ENCODE data around the gene EXT2. TPM values are rescaled to one million over a fixed set of nuclear protein-coding genes. Genes with fewer than 3 reads are reported as not detected.

EXT2 gene
- total RNA-seq, 1 experiment from 2014 or later = 42.9 TPM

DNA sequence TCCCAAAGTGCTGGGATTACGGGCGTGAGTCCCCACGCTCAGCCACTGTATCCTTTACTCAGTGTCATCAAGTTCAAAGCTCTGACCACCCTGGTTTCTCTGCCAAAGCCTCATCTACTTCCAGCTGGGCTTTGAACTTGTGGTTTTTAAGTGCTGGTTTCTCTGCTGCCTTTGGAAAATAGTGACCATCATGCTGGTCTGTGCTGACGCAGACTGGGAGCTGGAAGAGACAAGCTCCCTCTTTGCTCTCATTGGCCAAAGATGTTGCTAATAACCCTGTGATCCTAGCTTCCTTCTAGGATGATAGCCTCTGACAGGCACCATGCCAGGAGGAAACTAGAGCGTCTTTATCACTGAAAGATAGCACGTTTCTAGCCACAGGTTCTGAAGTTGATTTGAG, 152.0 kb downstream of the EXT2 start:
- Histone ChIP-seq H3K27ac (ENCODE audit: insufficient read length, low read depth, low read length) (no peak overlapping the region), H2BK120ac (ENCODE audit: low read depth, low read length, poor library complexity, severe bottlenecking) (no peak overlapping the region), H3T11ph (ENCODE audit: low read length) (no peak overlapping the region), H3K9ac (ENCODE audit: extremely low read depth, insufficient read length, low read length) (no peak overlapping the region), H2AK5ac (ENCODE audit: insufficient read length, low read length) (no peak overlapping the region), H2BK15ac (ENCODE audit: low read depth, low read length) (no peak overlapping the region), H3K4me2 (ENCODE audit: insufficient read depth, insufficient read length, low read length) (no peak overlapping the region), H4K20me1 (ENCODE audit: control insufficient read depth, insufficient read depth, insufficient read length) (no peaks in the 10 kb centered on the region), H2BK20ac (ENCODE audit: low read depth, low read length, poor library complexity, severe bottlenecking) (no peak overlapping the region), H3K23ac (ENCODE audit: insufficient read length, low read depth, low read length) (no peak overlapping the region), H3K79me2 (ENCODE audit: insufficient read depth, low read length) (no peaks in the 10 kb centered on the region), H3K9me3 (ENCODE audit: control insufficient read depth, low read depth, low read length) (no peaks in the 10 kb centered on the region), H3K27me3 (ENCODE audit: insufficient read depth, low read length) (no peaks in the 10 kb centered on the region), H3K14ac (ENCODE audit: insufficient read depth, low read length) (no peak overlapping the region), H3K4ac (ENCODE audit: low read depth, low read length) (no peak overlapping the region), H2BK12ac (ENCODE audit: insufficient read length, low read depth, low read length) (no peak overlapping the region), H3K4me1 (ENCODE audit: insufficient read depth, low read length) (peaks cover 11% of the 10 kb centered on the region; the same call in 1 of the 2 replicates), H3K56ac (ENCODE audit: insufficient read length, low read depth, low read length) (no peak overlapping the region), H4K91ac (ENCODE audit: insufficient read length, low read depth, low read length) (no peak overlapping the region), H4K5ac (ENCODE audit: insufficient read length, low read depth, low read length) (no peak overlapping the region), H2AFZ (ENCODE audit: low read length) (no peak overlapping the region), H3K23me2 (ENCODE audit: insufficient read length, low read depth, low read length, poor library complexity, severe bottlenecking) (no peaks in the 10 kb centered on the region), H2BK5ac (ENCODE audit: insufficient read length, low read length) (no peak overlapping the region), H4K8ac (replicated peaks; ENCODE audit: insufficient read length, low read depth, low read length) (no peak overlapping the region), H3K79me1 (ENCODE audit: insufficient read depth, low read depth, low read length, poor library complexity, severe bottlenecking) (no peaks in the 10 kb centered on the region), H3K18ac (ENCODE audit: insufficient read length, low read depth, low read length) (no peak overlapping the region)
- H3K9me3 Mint-ChIP-seq = peaks cover 5 to 10% of the 10 kb centered on the region in 2 experiments
- peaks cover 21 to 32% (median 22%) of the 10 kb centered on the region in 3 experiments for H3K36me3 Mint-ChIP-seq (ENCODE audit: insufficient read depth in 1 of 3, low read depth in 3 of 3)
- TF ChIP-seq, protein P1, sequence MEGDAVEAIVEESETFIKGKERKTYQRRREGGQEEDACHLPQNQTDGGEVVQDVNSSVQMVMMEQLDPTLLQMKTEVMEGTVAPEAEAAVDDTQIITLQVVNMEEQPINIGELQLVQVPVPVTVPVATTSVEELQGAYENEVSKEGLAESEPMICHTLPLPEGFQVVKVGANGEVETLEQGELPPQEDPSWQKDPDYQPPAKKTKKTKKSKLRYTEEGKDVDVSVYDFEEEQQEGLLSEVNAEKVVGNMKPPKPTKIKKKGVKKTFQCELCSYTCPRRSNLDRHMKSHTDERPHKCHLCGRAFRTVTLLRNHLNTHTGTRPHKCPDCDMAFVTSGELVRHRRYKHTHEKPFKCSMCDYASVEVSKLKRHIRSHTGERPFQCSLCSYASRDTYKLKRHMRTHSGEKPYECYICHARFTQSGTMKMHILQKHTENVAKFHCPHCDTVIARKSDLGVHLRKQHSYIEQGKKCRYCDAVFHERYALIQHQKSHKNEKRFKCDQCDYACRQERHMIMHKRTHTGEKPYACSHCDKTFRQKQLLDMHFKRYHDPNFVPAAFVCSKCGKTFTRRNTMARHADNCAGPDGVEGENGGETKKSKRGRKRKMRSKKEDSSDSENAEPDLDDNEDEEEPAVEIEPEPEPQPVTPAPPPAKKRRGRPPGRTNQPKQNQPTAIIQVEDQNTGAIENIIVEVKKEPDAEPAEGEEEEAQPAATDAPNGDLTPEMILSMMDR (conservative IDR thresholded peaks at IDR 0.05) = no peak
- WGBS (ENCODE audit: extremely low coverage, insufficient read length, low lambda C conversion rate) = no CpG with 5 or more reads among the region's 6 CpGs
- H3K4me3 Mint-ChIP-seq = no peak overlapping the region
- no peaks in the 10 kb centered on the region for H3K27me3 Mint-ChIP-seq (ENCODE audit: low read depth)
- no peak for DNase-seq
- peak overlapping the region in 1 of 3 experiments; percentile 61; a peak in 1 of 7 replicates for H3K27ac Mint-ChIP-seq
- peaks cover 26 to 33% of the 10 kb centered on the region in 2 experiments for H3K4me1 Mint-ChIP-seq
